GM18508 (cell line): ENCODE results near the gene FAM200B.

Experiments
- ATAC-seq: cut with Tn5 transposase; IDR thresholded peaks from one replicate; pipeline ENCODE4 v1.9.1; 2021; ENCODE audit warnings: moderate number of reproducible peaks; ENCODE audit not compliant: insufficient read depth, unreplicated experiment

The FAM200B gene

GRCh38 chr4:15667006-15667405 is 14.6 kb upstream of the FAM200B start:
- ATAC-seq: no peak

GRCh38 chr4:15668566-15669435 is 12.8 kb upstream of the FAM200B start:
- no peak for ATAC-seq

- ATAC-seq: no peak
These were observed 11.1 kb upstream of the FAM200B start for GRCh38 chr4:15670576-15670975.

GRCh38 chr4:15672101-15672500 is 9.5 kb upstream of the FAM200B start:
- ATAC-seq: no peak

GRCh38 chr4:15673337-15673736 is 8.3 kb upstream of the FAM200B start:
- no peak for ATAC-seq

- ATAC-seq: no peak
These were observed 7.6 kb upstream of the FAM200B start for GRCh38 chr4:15674046-15674445.

- ATAC-seq: no peak
These were observed 6.7 kb upstream of the FAM200B start for GRCh38 chr4:15674926-15675325.

- ATAC-seq: no peak
These were observed 6.3 kb upstream of the FAM200B start for GRCh38 chr4:15675356-15675755.

GRCh38 chr4:15676039-15676438 is 5.6 kb upstream of the FAM200B start:
- ATAC-seq: no peak

GRCh38 chr4:15676899-15677298 is 4.7 kb upstream of the FAM200B start:
- no peak for ATAC-seq

GRCh38 chr4:15677507-15677988 is 4.1 kb upstream of the FAM200B start:
- ATAC-seq: no peak

GRCh38 chr4:15681067-15681371 is 608 bp upstream of the FAM200B start:
- ATAC-seq: no peak

- no peak for ATAC-seq
These were observed 865 bp downstream of the FAM200B start for GRCh38 chr4:15682242-15683142.

GRCh38 chr4:15683143-15683495 is 1.5 kb downstream of the FAM200B start:
- ATAC-seq: no peak

- ATAC-seq: no peak
These were observed 2.9 kb downstream of the FAM200B start for GRCh38 chr4:15684498-15684897.

GRCh38 chr4:15688051-15688450 is 6.4 kb downstream of the FAM200B start:
- ATAC-seq: no peak

- no peak for ATAC-seq
These were observed 7.9 kb downstream of the FAM200B start for GRCh38 chr4:15689540-15689939.

- no peak for ATAC-seq
These were observed 8.6 kb downstream of the FAM200B start for GRCh38 chr4:15690020-15690809.

- ATAC-seq: no peak
These were observed 9.9 kb downstream of the FAM200B start for GRCh38 chr4:15691346-15692135.

- no peak for ATAC-seq
These were observed 11.0 kb downstream of the FAM200B start for GRCh38 chr4:15692602-15693001.
